GM18868 (cell line): ENCODE results near the gene RPS6KA5.

Experiments used
- ATAC-seq: cut with Tn5 transposase; IDR thresholded peaks from one replicate; pipeline ENCODE4 v1.9.1; 2021; ENCODE audit warnings: mild to moderate bottlenecking, moderate library complexity; ENCODE audit not compliant: unreplicated experiment

RPS6KA5 gene

DNA sequence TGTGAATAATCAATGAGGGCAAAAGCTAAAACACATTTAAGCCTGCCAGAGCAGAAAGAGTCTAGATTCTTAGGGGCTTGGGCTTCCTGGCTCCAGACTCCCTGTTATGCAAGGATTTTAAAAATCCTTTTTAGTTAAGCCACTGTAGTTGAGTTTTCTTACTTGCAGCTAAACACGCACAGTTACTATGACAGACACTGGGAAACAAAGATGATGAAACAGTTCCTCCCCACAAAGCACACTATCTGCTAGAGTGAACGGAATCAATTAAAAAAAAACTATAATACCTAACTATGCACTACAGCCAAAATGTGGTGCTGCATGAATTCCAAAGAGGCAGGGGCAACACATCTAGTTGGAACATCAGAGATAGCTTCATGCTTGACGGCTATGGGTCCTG lies 28.2 kb downstream of the RPS6KA5 start:
- no peak for ATAC-seq

DNA sequence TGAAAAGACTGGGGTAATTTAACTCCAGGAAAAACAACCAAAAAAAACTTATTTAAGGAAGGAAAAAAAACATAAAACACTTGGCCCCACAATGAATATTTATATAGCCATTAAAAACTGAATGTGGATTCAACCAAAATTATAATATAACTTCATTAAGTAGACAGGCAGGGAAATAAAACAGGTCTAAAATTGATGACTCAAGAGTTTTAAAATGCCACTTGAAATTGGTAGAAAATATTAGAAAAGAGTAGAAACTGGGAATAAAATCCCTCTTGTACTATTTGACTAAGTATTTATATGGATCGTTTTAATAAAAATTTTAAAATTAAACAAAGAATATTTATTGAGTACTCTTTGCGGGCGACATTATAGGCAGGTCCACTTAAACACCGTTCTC lies 28.8 kb downstream of the RPS6KA5 start:
- no peak for ATAC-seq

DNA sequence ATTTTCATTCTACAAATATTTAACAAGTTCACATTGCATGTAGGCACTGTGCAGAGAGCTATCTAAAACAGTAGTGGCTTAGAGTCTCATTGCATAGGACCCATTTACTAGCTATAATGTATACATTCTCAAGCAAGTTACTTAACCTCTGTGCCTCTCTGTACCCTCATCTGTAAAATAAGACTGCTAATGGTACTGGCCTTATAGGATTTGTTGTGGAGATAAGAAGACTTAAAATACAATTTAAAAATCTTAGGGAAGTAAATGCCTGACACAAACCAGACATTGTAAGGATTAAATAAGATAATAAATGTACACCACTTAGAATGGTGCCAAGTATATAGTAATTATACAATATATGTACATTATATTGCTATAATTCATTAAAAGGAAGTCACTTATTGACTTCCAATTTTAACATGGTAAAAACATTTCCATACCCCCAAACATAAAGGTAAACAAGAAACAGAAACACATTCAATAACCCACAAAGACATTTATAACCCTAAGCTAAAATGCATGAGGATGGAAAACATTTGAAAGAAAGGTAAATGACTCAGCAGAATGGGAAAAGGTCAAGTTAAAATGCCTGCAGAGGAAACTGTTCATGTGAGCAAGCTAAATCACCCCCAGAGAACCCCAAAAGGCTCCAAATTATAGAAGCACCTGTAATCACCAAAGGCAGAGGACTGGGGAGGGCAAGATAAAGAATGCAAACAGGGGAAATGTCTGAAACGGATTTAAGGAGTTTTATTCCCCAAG lies 30.8 kb downstream of the RPS6KA5 start:
- no peak for ATAC-seq

DNA sequence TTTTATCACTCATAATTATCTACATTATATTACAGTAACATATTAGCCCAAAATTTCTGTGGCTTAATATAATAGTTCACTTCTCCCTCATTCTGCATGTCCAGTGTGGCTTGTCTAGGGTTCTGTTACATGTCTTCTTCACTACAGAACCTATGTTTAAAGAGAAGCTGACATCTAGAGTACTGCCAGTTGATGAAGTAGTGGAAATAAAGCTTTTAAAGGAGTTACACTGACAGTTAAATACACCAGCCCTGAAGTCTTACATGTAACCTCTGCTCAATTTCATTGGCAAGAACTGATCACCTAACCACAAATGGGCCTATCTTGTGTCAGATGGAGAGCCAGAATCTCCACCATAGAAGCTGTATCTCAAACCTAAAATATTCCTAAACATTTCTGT lies 32.9 kb downstream of the RPS6KA5 start:
- ATAC-seq: no peak

DNA sequence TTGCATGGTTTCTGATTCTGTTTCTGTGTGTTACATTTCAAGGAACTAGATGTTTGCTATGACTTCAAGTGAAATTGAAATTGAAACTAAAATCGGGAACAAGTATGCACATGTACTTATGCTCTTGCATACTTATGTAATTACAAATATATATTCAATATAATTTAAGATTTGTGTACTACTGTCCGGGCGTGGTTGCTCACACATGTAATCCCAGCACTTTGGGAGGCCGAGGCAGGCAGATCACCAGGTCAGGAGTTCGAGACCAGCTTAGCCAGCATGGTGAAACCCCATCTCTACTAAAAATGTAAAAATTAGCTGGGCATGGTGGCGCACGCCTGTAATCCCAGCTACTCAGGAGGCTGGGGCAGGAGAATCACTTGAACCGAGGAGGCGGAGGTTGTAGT lies 37.8 kb downstream of the RPS6KA5 start:
- ATAC-seq: peak; percentile 90

DNA sequence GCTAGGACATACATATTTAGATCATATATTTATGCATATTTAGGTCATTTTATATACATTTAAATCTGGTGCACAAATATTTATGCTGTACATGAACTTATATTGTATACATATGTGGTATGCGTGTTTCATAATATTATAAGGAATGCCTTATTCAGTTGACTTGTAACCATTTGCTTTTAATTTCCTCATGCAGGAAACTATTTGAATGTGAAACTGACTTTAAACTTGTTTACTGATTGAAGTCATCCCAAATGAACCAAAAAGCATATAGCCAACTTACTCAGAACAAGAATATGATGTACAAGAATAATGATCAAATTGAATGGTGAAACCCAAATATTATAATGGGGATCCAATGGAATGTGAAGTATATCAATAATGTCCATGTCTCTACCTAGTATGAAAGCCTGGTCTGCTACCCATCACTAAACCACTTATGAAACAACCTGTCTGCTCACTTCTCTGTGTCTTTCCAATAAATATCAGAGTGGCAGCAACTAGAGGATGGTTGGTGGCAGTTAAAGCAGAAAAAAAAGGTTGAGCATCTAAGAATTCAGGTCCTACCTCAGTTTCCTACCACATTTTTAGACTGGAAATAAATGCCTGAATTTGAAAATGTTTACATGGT lies 38.3 kb downstream of the RPS6KA5 start:
- peak; percentile 30 for ATAC-seq

DNA sequence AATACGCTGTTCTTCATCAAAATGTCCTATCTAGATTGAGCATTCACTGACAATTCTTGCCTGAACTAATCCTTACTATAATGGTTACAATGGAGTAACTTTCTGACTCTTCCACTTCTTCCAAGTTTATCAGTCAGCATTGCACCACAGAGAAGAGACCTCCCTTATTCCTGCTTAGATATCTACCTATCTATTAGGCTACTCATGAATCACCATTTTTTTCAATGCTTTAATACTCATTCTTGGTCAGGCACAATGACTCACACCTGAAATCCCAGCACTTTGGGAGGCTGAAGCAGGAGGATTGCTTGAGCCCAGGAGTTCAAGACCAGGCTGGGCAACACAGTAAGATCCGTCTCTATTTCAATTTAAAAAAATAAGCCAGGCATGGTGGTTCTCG lies 39.3 kb downstream of the RPS6KA5 start:
- ATAC-seq: no peak

DNA sequence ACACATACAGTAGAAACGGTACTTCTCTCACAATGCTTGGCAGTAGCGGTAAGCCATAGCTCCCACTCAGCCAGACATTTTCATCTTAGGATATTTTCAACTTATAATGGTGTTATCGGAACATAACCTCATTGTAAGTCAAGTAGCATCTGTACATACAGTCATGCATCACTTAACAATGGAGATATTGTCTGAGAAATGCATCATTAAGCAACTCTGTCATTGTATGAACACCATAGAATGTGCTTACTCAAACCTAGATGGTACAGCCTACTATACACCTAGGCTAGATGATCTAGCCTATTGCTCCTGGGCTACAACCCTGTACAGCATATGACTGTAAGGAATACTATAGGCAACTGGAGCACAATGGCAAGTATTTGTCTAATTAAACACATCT lies 40.8 kb downstream of the RPS6KA5 start:
- no peak for ATAC-seq

DNA sequence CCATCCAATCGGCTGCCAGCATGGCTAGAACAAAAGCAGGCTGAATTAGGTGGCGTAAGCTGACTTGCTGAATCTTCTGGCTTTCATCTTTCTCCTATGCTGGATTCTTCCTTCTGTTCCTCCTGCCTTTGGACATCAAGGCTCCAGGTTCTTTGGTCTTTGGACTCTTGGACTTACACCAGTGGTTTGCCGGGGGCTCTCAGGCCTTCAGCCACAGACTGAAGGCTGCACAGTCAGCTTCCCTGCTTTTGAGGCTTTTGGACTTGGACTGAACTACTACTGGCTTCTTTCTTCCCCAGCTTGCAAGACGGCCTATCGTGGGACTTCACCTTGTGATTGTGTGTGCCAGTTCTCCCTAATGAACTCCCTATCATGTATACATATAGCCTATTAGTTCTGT lies 42.0 kb downstream of the RPS6KA5 start:
- ATAC-seq: no peak

DNA sequence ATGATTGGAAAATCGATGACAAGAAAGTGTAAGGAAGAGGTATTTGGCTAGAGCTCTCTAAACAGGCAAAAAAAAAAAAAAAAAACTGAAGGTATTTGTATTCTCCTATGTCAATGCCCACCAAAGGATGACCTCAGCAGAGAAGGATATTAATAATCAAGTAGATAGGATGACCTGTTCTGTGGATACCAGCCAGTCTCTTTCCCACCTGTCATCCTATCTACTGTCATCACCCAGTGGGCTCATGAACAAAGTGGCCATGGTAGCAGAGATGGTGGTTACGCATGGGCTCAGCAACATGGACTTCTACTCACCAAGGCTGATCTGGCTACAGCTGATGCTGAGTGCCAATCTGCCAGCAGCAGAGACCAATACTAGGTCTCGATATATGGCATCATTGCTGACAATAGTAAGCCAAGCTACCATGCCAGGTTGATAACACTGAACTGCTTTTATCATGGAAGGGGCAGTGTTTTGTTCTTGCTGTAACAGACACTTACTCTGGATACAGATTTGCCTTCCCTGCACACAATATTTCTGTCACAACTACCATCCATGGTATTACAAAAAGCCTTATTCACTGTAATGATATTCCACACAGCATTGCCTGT lies 43.5 kb downstream of the RPS6KA5 start:
- ATAC-seq: no peak

DNA sequence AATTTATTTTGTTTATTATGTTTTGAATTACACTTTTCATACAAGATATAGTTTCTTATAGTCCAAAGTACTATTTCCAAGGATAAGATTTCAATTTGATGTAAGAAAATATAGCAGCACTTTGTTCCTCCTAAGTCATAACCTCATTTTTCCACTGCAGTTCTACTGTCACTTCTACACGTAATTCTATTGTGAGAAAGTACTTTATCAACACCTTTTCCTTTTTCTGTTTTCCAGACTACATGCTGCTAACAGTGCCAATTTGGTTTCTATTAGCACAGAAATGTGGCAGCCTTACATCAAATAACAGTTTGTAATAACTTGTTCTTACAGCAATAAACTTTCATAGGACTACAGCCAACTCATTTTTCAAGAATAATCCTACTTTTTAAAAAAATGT lies 45.0 kb downstream of the RPS6KA5 start:
- no peak for ATAC-seq

DNA sequence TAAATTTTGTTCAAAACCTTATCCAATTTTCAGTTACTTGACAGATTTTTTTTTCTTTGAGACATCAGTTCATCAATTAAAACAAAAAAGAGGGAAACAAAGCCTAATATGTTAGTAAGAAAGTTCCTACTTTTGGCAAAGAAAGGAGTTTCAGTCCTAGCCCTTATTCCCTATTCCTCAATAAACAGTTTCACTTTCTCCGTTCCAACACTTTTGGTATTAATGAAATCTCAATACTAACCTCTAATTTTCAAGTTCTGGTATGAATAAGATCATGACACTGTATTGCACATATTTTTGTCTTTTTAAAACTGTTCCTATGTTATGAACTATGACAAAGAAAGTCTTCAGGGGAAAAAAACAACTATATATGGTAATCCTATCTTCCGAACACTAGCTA lies 48.4 kb downstream of the RPS6KA5 start:
- no peak for ATAC-seq

DNA sequence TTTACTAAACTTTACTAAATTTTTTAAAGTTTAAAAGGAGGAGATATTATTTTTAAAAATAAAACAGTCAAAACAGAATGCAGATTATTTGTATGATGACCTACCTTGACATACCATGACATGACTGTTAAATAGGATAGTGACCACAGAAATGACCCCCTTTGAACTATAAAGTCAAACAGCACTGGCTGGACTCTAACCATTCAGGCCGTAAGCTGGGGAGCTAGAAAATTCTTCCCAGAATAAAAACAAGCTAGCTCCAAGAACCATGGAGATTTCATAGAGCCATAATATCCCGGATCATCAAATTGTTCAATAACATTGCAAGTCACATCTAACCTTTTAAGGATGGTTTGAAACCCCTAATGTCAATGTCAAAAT lies 50.3 kb downstream of the RPS6KA5 start:
- no peak for ATAC-seq

DNA sequence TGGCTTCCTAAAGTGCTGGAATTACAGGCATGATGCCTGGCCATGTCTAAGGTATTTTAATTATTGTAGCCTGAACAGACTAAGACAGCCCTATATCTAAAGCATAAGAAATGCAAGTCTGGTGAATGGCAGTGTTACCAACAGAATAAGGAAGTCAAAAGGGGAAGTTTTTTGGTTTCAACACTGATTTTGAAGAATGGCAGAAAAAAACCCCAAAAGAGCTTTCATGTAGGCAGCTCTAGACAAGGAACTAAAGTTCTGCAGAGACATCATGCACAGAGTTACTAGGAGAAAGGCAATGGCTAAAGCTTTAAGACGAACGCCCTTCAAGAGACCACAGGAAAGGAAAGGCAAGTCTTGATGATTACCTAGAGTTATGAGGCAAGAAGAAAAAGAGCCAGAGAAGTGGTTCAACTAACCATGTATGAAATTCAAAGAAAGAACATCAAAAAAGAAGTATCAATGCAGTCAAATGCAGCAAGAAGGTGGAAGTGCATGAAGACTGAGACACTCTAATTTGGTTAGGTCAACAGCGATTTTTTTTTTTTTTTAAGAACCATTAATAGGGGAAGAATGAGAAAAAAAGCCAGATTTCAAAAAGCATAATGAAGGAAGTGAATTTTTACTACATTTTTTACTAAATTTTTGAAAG lies 50.8 kb downstream of the RPS6KA5 start:
- ATAC-seq: peak; percentile 94

DNA sequence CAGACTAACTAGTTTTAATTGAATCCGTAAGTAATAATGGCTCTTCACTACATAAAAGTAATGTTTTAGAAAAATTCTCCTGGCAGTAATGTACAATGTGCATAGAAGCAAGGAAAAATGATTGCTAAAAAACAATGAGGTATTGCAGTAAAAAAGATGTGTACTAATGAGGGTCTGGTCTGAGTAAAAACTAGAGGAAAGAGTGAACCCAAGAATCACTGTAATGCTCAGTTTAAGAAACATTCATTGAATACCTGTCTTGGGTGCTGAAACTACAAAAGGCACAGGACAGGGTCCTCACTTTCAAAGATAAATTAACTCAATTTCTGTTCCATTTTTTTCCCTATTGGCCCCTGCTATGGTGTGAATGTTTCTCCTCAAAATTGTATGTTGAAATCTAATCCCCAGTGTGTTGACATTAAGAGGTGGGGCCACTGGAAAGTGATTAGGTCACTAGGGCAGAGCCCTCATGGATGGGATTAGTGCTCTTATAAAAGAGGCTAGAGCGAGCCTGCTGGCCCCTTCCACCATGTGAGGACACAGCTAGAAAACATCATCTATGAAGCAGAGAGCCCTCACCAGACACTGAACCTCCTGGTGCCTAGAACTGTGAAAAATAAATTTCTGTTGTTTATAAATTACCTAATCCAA lies 51.6 kb downstream of the RPS6KA5 start:
- ATAC-seq: peak; percentile 13

DNA sequence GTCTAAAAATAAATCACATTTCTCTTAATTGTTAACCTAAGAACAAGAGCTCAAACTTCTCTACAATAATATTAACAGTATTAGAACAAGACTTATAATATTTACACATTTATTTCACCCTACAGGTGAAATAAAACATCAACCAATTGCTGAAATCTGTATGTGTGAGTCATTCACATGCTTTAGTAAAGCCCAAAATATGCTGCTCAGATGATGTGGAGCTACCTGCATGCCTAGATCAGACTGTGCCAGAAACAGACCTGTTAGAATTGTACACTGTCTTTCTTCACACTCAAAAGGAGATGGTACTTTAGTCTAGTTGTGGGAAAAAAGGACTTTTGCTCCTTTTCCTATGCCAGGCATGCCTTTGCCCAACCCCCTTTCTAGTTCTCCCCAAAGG lies 54.7 kb downstream of the RPS6KA5 start:
- ATAC-seq: no peak

DNA sequence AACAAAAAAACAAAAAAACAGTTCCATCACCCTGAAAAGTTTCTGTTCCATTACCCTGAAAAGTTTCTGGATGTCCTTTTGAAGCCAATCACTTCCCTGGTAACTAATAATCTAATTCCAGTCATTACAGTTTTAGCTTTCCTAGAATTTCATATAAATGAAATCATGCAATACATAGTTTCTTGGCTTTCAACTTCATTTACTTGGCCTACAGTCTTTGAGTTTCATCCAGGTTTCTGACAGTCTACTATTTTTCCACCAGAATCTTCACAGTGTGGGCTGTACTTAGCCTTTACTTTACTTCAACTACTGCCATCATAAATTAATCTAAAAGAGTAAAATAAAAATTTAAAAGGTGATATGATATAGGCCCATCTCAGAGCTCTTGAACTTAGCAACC lies 55.5 kb downstream of the RPS6KA5 start:
- ATAC-seq: no peak

DNA sequence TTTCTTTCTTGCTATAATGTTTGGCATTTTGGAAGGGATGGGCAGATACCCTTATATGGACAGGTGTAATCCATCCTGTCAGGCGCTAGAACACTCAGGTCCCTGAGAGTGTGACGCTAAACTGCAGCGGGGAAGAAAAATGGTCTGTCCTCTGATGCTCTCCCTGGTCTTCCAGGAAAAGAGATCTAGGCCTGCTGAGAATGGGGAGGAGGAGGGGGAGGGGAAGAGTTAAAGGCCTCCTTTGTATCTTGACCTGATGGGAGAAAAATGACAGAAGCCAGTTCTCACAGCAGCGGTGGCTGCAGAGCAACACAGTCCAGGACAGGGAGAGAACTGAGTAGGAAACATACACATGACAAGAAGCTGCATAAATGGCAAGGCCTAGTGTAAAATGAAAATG lies 61.1 kb downstream of the RPS6KA5 start:
- no peak for ATAC-seq

DNA sequence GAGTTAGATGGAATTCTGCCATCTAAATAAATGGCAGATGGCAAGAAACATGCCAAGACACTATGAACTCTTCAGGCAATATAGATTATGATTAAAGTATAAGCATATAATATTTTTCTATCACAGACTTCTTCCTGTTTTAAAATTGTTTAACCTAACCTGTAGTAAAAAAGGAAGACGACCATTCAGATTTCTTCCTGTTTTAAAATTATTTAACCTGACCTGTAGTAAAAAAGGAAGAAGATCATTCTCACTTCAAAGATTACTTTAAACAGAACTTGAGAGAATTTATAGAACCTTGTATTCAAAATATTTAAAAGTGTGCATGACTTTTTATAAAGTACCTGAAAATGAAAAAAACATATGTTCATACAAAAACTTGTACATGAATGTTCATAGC lies 63.5 kb downstream of the RPS6KA5 start:
- ATAC-seq: no peak

DNA sequence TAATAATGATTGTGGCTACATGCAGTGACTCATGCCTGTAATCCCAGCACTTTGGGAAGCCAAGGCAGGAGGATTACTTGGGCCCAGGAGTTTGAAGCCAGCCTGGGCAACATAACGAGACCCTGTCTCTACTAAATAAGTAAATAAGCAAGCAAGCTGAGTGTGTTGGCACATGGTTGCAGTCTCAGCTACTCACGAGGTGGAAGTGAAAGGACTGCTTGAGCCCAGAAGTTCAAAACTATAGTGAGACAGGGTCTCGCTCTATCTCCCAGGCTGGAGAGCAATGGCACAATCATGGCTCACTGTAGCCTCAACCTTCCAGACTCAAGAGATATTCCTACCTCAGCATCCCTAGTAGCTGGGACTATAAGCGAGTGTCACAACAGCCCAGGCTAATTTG lies 64.7 kb downstream of the RPS6KA5 start:
- no peak for ATAC-seq

DNA sequence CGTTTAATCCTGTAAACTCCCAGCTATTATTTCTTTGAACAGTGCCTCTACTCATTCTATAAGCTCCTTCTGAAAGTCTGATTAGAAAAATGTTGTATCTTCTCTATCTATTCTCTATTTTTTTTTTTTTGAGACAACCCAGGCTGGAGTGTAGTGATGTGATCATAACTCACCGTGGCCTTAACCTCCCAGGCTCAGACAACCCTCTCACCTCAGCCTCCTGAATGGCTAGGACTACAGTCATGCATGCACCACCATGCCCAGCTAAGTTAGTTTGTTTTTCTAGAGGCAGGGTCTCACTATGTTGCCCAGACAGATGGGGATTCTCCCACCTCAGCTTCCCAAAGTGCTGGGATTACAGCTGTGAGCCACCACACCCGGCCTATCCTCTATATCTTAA lies 66.6 kb downstream of the RPS6KA5 start:
- no peak for ATAC-seq
